LNCAP (cell line): ENCODE results near the gene CENPA.

Experiments
- CTCF ChIP-seq: fragments of 450-650 bp; IDR thresholded peaks from 2 replicates; pipeline ENCODE4 v1.5.1; 2017; ENCODE audit warnings: mild to moderate bottlenecking

The CENPA gene

DNA sequence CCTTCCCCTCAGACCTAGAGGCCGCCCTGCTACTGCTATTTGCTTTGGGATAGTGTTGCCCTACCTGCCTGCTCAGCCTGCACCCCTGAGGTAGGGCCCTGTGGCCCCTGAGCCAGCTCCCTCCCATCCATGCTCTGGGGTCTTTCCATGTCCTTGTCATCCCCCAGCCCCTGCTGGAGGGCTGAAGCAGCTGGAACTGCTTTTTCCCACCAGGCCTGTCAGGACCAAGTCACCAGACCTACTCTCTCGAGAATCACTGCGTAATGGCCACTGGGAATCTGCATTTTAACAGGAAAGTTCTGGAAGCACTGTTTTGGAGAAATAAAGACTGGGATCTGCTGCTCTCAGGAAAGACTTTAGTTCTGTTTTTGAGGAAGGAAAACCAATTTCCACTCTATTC, 42.0 kb upstream of the CENPA start:
- TF ChIP-seq CTCF = no peak

- no peak for TF ChIP-seq CTCF
Measured at GRCh38 chr2:26744953-26745352, 40.9 kb upstream of the CENPA start.

GRCh38 chr2:26745609-26746327, 40.1 kb upstream of the CENPA start:
- peak; percentile 75 for TF ChIP-seq CTCF

DNA sequence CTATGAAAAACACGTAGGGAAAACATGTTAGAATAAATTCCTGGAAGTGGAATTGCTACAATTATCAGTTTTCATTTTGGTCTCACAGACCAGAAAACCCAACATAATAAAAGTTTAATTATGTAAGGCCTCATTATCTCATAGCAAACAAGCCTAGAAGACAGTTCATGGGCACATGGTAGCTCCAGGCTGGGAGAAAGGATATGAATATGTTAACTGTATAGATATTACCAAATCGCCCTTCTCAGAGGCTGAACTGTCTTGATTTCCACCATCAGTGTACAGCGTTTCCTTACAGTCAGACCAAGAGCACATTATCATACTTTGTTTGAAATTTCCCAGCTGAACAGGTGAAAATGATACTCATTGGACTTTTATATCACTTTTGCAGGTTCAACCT, 38.9 kb upstream of the CENPA start:
- no peak for TF ChIP-seq CTCF

- no peak for TF ChIP-seq CTCF
Measured at GRCh38 chr2:26752656-26753055, 33.2 kb upstream of the CENPA start.

DNA sequence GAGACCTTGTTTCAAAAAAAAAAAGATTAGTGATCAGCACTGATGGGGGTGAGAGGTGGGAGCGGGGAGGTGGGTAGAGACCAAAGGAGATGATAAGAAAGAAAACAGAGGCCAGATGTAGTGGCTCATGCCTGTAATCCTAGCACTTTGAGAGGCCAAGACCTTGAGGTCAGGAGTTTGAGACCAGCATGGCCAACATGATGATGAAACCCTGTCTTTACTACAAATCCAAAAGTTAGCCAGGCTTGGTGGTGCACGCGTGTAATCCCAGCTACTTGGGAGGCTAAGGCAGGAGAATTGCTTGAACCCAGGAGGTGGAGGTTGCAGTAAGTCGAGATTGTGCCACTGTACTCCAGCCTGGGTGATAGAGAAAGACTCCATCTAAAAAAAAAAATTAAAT, 31.3 kb upstream of the CENPA start:
- TF ChIP-seq CTCF = no peak

DNA sequence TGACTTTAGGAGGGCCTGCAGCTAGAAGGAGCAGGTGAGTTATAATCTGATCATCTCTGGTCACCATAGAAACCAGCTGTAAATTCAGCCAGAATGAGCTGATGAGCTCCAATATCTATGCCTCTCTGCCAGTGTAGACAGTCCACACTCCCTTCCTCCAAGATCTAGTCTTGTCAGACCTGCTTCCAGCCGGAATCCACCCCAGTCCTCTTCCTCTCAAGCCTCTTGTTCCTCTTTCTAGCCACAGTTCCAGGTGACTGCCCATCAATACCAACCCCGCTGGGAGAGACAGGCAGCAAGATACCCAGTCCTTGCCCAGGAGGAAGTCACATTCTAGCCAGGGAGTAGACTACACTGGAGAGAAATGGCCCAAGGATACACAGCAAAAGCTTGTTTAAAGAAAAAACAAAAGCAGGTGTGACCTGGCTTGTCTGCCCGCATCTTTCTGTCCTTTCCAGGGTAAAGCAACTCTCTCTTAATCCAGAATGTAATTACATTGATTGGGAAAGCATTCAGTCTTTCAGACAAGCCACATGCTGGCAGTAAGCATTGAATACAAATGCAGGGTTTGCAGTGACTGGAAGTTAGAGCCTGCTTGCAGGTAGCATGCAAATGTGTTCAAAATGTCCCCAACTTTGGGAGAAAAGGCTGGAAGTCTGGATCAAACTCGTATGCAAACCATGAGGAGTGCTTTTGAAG, 30.7 kb upstream of the CENPA start:
- no peak for TF ChIP-seq CTCF
